HG02678 (cell line): ENCODE results near the gene ZMYM5.
A peak's percentile ranks its signal among the peaks of the same experiment; 100 is the strongest.
"Not testable (repeated sequence)": the region's sequence is repeated elsewhere in the genome, so short reads cannot be mapped to it uniquely, and the experiment has no call there.

Source experiments
- ATAC-seq: cut with Tn5 transposase; IDR thresholded peaks from one replicate; pipeline ENCODE4 v1.9.1; 2021; ENCODE audit warnings: mild to moderate bottlenecking, moderate library complexity; ENCODE audit not compliant: unreplicated experiment

The ZMYM5 gene

DNA sequence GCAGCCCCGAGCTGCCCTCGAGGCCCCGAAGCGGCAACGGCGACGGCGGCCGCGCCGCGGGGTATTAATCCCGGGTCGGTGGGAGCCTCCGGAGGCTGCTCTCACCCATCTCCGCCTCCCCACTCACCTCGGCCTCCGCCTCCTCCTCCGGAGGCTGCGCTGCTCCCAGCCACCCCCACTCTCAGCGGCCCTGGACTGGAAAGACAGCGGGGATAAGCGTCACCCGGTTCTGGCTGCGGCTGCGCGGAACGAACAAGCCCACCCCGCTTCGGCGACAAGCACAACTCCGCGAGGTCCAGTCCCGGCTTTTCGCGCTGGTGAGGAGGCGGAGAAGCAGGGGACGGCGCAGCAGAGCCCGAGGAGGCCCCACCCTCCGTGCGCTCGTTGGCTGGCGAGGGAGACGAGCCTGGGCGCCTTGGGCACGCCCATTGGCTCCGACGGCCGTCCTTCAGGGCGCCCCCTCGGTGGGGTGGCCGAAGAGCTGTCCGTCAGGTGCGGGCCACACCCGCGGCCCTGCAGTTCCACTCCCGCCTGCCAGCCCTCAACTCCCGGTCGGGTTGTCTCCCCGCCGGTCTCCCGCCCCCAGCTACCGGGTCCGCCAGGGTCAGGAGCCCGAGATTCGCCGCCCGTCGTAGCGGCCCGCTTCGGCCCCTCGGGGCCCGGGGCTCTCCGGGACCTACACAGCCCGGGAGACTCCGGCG lies at the start of gene ZMYM5:
TSS of gene ZMYM5 (minus strand) at position 327 of the 701 bp plus-strand sequence. CDS start 11,469 bp downstream, outside the sequence.
- peak; percentile 83 for ATAC-seq

DNA sequence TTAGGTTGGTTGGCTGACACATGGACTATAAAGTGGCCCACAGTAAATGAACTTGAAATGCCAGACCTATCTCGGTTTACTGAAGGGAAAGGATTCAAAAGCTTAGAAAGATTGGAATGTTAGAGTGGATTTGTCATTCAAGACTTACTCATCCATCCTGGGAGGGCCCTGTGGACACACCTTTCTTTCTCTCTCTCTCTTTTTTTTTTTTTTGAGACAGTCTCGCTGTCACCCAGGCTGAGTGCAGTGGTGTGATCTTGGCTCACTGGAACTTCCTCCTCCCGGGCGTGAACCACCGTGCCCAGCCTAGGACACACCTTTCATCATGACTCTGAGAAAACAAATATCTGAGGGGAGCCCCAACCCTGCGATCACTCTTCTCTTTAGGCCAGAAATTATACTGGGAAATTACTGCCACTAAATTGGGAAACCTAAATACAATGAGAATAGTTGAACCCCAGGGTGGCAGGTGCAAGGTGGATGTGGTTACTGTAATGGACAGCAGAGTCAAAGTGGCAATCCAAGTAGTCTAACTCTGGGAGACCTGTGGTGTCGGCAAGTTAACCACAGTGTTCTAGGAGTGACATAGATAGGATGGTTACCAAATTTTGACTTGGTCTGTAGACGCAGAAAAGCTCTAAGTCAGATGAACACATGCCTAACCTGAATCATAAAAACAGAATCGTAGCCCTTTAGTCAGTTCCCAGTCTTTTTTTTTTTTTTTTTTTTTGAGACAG lies 47.1 kb upstream of the ZMYM5 start:
- no peak for ATAC-seq

DNA sequence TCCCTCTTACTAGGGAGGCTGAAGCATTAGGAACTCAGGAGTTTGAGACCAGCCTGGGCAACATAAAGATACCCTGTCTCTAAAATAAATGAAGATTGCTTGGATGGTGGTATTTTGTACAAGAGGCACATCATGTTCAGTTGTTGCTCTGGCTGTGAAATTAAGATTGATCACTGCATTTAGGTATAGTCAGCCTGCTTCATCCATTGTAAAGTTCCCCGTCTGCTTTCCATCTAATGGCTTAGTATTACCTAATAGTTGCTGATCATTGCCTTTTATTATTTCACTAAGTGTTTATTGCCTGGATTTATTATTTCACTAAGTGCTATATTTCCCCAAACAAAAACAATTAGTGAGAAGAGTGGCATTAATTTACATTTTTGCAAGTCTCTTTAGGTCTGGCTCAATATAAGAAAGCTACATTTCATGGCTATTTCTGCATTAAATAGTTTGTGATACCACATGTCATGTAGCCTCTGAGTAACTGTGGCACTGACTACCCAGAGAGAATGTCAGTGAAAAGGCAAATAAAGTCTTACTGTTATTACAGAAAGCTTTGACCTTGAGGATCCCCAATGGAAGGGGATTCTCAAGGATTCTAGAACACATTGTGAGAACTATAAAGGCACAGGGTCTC lies 45.0 kb upstream of the ZMYM5 start:
- ATAC-seq, result no peak

DNA sequence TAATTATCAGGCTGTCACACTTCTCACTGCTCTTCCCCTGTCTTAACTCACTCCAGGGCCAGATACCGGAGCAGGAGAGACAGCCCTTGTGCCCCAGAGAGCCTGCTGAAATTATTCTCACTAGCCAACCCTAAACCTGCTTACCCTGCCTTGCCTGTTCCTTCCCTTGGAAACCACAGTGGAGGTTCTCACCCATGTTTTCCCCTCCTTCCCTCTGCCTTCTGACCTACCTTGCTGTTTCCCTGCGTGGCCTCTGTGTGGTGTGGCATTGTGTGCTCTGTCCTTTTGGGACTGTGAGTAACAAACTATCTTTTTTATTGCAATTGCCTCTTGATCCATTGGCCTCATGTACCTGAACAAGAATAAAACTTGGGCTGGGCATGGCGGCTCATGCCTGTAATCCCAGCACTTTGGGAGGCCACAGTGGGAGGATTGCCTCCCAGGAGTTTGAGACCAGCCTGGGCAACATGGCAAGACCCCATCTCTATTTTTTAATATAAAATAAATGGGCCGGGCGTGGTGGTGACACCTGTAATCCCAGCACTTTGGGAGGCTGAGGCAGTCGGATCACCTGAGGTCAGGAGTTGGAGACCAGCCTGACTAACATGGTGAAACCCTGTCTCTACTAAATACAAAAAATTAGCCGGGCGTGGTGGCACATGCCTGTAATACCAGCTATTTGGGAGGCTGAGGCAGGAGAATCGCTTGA lies 42.2 kb upstream of the ZMYM5 start:
- ATAC-seq, result not testable (repeated sequence)

DNA sequence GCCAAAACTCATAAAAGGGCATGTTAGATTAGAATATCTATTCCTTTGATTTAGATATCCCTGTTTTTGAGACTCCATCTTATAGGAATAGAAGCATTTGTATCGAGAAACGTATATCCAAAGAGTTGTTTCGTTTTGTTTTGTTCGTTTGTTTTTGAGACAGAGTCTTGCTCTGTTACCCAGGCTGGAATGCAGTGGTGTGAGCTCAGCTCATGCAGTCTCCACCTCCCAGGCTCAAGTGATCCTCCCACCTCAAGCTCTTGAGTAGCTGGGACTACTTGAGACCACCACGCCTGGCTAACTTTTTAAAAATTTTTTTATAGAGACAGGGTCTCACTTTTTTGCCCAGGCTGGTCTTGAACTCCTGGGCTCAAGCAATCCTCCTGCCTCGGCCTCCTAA lies 26.6 kb upstream of the ZMYM5 start:
- ATAC-seq, result no peak

DNA sequence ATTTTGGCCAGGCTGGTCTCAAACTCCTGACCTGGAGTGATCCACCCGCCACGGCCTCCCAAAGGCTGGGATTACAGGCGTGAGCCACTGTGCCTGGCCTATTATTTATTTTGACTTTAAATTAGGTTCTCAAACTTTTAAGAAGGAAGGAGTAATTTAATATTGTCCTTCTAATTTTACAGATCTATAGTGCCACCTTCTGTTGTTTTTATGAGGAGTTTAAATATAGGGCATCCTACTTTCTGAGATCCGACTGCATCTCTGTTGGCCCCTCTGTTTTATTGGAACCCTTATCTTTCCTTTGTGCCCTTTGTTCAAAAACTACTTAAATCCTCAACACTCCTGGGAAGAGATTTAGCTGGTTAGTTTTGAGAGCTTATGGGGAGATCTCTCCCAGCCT lies 25.4 kb upstream of the ZMYM5 start:
- ATAC-seq, result no peak

DNA sequence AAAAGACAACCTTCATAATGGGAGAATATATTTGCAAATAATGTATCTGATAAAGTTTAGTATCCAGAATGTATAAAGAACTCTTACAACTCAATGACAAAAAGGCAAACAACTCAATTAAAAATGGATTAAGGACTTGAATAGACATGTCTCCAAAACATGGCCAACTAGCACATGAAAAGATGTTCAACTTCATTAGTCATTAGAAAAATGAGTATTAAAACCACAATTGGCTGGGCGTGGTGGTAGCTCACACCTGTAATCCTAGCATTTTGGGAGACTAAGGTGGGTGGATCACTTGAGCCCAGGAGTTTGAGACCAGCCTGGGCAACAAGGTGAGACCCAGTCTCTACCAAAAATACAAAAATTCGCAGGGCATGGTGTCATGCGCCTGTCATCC lies 18.8 kb upstream of the ZMYM5 start:
- ATAC-seq, result no peak

DNA sequence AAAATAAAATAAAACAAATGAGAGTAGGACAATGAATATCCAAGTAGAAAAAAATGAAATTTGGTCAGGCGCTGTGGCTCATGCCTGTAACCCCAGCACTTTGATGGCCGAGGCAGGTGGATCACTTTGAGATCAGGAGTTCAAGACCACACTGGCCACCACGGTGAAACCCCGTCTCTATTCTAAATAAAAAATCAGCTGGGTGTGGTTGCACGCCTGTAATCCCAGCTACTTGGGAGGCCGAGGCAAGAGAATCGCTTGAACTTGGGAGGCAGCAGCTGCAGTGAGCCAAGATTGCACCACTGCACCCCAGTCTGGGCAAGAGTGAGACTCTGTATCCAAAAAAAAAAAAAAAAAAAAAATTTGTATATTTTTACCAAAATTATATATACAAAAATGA lies 18.2 kb upstream of the ZMYM5 start:
- ATAC-seq, result no peak

DNA sequence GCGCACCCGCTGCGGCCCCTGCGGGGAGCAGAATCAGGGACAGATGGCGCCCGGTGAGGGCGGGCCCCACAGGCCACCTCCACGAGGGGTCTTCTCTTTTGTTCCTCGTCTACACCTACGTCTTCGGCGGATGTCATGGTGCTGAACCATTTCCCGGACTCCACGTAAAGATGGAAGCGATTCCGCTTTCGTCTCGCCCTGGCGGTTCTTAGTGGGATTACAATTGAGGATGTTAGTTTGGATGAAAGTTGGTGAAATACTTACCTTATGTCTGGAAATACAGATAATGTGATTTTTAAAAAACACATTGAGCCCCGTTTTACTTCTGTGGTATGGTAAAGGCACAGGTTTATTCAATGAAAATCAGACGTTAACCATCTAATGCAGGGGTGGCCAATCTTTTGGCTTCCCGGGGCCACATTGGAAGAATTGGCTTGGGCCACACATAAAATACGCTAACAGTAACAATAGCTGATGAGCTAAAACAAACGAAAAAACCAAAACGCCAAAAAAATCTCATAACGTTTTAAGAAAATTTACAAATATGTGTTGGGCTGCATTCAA lies 1.4 kb upstream of the ZMYM5 start:
- peak; percentile 5 for ATAC-seq

DNA sequence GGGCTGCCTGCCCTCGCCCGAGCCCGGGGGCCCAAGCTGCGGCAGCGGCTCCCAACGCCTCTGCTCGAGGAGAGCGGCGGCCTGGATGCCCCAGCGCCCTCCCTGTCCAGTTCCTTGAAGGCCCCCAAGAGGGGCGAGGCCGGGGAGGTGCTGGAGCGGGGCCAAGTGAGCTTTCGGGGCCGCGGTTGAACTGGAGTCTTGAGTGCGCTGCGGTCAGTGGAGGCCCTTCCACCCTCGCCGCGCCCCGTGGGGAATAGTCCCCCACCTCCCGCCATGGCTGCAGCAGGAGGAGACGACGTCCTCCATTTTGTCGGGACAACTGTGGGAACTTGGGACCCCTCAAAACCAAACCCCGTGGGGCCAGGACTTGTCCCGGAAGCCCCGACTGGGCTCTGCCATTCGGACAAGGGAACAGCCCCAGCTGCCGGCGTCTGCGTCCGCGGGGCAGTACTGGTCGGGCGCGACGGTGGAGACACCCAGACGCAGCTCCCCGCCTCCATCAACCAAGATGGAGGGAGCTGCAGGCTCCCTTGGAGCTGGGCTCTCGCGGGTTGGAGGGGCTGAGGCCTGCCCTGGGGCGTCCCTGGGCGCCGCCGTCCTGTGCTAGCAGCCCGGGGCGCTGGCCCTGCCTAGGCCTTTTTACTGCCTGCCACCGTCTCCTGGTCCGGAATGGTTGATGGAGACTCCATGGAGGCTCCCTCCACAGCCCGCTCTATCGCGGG lies 736 bp upstream of the ZMYM5 start:
- ATAC-seq, result peak; percentile 31

DNA sequence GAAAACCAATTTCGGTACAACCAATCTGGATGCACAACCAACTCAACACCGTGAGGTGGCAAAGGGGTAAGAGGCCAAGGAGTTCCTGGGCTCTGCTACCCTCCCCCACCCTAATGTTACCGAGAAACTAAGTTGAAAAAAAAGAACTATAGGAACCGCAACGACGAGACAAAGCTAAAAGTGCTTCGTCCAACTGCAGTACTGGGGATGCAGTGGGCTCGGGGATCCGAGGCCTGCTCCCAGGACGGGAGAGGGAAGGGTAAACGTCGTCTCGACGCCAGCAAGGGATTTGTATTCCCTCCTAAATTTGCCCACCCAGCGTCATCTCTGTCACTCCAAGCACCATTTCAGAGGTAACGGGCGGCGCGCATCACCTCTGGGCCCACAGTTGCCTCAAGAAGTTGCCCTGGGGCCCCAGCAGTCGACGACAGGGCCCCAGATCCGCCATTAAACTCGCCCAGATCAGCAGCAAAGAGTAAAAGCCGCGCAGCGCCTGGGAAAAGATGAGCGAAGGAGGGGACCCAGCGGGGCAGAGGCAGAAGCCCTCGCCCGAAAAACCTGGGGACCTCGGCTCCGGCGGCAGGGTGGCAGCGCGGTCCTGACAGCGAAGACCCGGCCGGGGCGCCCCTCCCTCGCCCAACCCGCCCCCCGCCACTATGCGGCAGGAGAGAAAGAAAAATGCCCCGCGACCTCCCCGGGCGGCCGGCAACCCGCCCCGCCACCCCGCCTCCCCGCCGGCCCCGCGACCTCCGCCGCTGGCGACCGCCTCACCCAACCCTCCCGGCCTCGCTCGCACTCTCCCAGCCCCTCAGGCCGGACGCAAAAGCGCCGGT lies 752 bp downstream of the ZMYM5 start:
- ATAC-seq, result peak; percentile 1

DNA sequence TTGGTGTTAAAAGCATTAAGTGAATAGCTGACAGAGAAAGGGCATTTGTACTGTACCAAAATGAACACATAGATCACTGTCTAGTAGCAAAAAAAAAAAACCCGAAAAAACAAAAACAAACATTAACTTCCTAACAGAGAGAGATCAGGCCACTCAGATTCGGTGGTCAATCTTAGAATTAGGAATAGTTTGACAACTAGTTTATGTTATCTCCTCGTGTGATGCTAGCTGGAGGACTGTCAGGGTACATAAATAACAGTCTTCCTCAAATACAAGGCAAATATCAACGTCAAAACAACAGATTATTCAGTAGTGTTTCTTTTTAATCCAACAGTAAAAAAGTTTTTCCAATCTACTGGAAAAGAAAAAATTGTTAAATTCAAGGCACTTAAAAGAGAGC lies 1.7 kb downstream of the ZMYM5 start:
- ATAC-seq, result no peak

DNA sequence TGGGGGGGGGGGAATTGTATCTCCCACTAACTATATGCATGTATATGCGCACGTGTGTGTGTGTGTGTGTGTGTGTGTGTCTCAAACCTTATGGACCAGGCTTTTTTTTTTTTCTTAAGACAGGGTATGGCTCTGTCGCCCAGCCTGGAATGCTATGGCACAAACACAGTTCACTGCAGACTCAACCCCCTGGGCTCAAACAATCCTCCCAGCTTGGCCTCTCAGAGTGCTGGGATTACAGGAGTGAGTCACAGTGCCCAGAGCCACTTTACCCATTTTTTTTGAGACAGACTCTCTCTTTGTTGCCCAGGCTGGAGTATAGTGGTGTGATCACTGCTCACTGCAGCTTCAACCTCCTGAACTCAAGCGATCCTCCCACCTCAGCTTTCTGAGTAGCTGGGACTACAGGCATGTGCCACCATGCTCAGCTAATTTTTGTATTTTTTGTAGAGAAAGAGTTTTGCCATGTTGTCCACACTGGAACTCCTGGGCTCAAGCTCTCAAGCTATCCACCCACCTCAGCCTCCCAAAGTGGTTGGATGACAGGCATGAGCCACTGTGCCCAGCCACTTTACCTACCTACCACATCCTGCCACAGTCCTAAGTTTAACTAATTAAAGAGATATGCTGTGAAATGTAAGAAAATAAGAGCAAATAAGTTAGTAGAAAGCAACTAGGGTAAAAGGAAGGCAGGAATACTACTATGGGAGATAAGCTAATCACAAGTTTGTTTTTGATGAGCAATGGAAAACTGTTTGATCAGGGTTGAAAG lies 2.4 kb downstream of the ZMYM5 start:
- no peak for ATAC-seq

DNA sequence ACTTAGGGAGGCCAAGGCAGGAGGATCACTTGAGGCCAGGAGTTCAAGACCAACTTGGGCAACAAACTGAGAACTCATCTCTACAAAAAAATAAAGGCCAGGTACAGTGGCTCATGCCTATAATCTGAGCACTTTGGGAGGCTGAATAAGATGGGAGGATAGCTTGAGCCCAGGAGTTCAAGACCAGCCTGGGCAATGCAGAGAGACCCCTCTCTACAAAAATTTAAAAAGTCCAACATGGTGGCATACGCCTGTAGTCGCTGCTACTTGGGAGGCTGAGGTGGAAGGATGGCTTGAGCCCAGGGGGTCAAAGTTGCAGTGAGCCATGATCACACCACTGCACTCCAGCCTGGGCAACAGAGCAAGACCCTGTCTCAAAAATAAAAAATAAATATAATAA lies 5.8 kb downstream of the ZMYM5 start:
- not testable (repeated sequence) for ATAC-seq

DNA sequence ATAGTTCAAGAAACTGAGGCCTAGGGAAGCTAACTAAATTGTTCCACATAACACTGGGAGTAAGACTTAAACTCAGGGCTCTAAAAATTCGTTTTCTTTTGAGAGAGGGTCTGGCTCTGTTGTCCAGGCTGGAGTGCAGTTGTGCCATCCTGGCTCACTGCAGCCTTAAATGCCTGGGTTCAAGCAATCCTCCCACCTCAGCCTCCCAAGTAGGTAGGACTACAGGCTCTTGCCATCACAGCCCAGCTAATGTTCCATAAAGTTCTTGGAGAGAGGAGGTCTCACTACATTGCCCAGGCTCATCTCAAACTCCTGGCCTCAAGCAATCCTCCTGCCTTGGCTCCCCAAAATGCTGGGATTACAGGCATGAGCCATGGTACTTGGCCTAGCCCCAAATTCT lies 10.7 kb downstream of the ZMYM5 start:
- no peak for ATAC-seq

DNA sequence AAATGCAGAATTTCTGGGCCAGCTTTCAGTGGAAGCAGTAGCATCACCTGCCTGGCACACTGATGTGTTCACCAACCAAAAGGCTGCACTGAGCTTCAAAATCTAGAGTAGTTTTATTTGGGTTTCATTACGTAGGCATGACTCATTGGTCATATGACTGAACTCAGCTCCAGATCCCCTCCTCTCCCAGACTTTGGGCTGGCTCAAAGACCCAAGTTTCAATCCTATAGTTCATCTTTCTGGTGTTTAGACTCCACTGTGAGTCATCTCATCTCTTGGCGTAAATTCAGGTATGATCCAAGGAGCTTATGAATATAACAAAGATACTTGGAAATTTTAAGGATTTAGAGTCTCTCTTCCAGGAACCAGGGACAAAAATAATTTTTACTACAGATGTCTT lies 17.7 kb downstream of the ZMYM5 start:
- ATAC-seq, result no peak

DNA sequence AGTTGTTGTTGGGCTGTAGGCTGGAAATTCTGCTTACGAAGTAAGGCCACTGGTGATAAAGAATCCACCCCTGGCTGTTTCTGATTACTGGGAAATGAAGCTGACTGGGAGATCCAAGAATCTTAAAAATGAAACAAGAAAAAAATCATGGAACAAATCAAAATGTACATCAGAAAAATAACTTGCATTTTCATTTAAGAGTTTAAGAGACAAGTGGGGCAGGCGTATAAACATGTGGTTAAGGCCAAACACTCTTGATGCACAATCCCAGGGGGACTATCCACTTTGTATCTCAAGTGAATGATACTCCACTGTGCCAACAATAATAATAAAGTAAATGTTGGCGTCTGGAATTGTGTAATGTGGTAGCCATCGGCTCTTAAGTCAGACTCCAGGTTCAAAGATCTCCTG lies 24.6 kb downstream of the ZMYM5 start:
- ATAC-seq, result no peak

DNA sequence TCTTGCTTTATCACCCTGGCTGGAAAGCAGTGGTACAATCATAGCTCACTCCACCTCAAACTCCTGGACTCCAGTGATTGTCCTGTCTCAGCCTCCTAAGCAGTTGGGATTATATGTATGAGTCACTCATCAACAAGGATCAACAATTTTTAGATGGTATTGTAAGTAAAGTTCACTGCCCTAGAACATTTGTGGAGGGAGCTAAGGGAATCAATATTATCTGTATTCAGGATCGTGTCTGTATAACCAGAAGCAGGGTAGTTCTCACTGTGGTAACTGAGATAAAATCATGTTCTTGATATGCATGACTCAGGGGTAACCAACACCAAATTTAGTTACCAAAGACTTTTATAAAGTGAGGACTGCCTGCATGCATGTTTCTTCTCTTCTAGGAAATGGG lies 27.0 kb downstream of the ZMYM5 start:
- ATAC-seq, result no peak

DNA sequence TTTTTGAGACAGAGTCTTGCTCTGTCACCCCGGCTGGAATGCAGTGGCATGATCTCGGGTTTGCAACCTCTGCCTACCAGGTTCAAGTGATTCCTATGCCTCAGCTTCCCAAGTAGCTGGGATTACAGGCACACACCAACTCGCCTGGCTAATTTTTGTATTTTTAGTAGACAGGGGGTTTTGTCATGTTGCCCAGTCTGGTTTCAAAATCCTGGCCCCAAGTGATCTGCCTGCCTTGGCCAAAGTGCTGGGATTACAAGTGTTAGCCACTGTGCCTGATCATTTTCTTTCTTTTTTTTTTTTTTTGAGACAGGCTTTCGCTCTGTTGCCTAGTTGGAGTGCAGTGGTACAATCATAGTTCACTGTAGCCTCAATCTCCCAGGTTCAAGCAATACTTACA lies 28.7 kb downstream of the ZMYM5 start:
- ATAC-seq, result no peak
